NT2/D1 (cell line): ENCODE results near the gene RFX3.

ENCODE experiments used
- SUZ12 ChIP-seq: IDR thresholded peaks from 2 replicates; pipeline ENCODE4 v1.6.1; 2011; ENCODE audit not compliant: insufficient read length, insufficient read depth; ENCODE audit errors: extremely low read depth
- ZNF274 ChIP-seq: IDR thresholded peaks from 2 replicates; pipeline ENCODE4 v1.6.1; 2011; ENCODE audit warnings: mild to moderate bottlenecking, low read depth, low read length

DNA sequence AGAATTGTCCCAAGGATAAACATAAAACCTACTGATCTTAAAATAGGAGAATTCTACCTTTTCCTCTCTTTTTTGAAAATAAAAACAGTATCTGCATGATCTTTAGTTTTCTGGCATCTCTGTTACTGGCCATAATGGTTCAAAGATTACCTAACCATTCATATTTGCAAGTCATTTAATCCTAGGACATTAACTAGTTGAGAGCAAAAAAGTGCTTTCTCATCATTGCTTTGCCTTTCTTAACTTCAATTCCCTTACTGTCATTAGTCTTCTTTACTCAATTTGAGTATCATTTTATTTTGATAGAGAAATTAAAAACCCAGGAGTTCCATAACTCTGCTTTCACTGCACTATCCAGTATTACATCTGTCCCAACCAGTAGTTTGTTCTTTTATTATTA, 68.6 kb downstream of the RFX3 start:
- no peak for TF ChIP-seq SUZ12
- no peak for TF ChIP-seq ZNF274
